ENCODE data around the gene FRMD7. TPM values are rescaled to one million over a fixed set of nuclear protein-coding genes. Genes with fewer than 3 reads are reported as not detected.

The FRMD7 gene
- total and polyA plus RNA-seq, 2 experiments from 2014 or later, result not detected

DNA sequence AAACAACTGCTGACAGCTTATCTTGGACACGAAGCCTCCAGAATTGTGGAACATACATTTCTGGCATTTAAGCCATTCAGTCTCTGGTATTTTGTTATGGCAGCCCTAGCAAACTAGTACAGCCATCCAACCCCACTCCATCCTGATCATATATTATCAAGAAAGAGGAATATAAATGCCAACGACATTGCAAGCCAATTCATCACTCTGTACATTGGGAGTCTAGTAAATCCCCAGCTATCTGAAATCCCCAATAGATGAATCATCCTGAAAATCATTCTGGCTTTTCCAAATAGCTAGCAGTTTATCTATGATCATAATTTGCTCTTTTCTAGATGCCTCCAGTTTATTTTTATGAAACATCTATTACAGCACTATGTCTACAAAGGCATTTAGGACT is 41.1 kb downstream of the FRMD7 start:
- ATAC-seq, result no peak

More for the DNA sequence above, 41.1 kb downstream of the FRMD7 start:
- Histone ChIP-seq H3K4me3 (no peak overlapping the region), H3K4me2 (no peak overlapping the region), H2AFZ (no peak overlapping the region), H3K9me2 (ENCODE audit: insufficient read depth) (no peaks in the 10 kb centered on the region), H3K36me3 (ENCODE audit: insufficient read depth) (no peaks in the 10 kb centered on the region), H3K27ac (ENCODE audit: low read depth) (no peak overlapping the region), H3F3A (replicated peaks; ENCODE audit: low read depth) (no peaks in the 10 kb centered on the region), H3K4me1 (ENCODE audit: insufficient read depth) (no peaks in the 10 kb centered on the region), H4K20me1 (replicated peaks; ENCODE audit: insufficient read depth) (no peaks in the 10 kb centered on the region), H3K27me3 (ENCODE audit: insufficient read depth) (no peaks in the 10 kb centered on the region), H3K79me2 (replicated peaks; ENCODE audit: insufficient read depth) (no peaks in the 10 kb centered on the region)
- no peaks in the 10 kb centered on the region for H3K4me1 Mint-ChIP-seq
- no peaks in the 10 kb centered on the region for H3K36me3 Mint-ChIP-seq (ENCODE audit: low read depth)
- no peak overlapping the region for H3K27ac Mint-ChIP-seq
- H3K27me3 Mint-ChIP-seq (ENCODE audit: insufficient read depth, low read depth, poor library complexity), result no peaks in the 10 kb centered on the region
- H3K9me3 Mint-ChIP-seq, result no peaks in the 10 kb centered on the region
- no peak overlapping the region for H3K4me3 Mint-ChIP-seq
- TF ChIP-seq, protein P1, sequence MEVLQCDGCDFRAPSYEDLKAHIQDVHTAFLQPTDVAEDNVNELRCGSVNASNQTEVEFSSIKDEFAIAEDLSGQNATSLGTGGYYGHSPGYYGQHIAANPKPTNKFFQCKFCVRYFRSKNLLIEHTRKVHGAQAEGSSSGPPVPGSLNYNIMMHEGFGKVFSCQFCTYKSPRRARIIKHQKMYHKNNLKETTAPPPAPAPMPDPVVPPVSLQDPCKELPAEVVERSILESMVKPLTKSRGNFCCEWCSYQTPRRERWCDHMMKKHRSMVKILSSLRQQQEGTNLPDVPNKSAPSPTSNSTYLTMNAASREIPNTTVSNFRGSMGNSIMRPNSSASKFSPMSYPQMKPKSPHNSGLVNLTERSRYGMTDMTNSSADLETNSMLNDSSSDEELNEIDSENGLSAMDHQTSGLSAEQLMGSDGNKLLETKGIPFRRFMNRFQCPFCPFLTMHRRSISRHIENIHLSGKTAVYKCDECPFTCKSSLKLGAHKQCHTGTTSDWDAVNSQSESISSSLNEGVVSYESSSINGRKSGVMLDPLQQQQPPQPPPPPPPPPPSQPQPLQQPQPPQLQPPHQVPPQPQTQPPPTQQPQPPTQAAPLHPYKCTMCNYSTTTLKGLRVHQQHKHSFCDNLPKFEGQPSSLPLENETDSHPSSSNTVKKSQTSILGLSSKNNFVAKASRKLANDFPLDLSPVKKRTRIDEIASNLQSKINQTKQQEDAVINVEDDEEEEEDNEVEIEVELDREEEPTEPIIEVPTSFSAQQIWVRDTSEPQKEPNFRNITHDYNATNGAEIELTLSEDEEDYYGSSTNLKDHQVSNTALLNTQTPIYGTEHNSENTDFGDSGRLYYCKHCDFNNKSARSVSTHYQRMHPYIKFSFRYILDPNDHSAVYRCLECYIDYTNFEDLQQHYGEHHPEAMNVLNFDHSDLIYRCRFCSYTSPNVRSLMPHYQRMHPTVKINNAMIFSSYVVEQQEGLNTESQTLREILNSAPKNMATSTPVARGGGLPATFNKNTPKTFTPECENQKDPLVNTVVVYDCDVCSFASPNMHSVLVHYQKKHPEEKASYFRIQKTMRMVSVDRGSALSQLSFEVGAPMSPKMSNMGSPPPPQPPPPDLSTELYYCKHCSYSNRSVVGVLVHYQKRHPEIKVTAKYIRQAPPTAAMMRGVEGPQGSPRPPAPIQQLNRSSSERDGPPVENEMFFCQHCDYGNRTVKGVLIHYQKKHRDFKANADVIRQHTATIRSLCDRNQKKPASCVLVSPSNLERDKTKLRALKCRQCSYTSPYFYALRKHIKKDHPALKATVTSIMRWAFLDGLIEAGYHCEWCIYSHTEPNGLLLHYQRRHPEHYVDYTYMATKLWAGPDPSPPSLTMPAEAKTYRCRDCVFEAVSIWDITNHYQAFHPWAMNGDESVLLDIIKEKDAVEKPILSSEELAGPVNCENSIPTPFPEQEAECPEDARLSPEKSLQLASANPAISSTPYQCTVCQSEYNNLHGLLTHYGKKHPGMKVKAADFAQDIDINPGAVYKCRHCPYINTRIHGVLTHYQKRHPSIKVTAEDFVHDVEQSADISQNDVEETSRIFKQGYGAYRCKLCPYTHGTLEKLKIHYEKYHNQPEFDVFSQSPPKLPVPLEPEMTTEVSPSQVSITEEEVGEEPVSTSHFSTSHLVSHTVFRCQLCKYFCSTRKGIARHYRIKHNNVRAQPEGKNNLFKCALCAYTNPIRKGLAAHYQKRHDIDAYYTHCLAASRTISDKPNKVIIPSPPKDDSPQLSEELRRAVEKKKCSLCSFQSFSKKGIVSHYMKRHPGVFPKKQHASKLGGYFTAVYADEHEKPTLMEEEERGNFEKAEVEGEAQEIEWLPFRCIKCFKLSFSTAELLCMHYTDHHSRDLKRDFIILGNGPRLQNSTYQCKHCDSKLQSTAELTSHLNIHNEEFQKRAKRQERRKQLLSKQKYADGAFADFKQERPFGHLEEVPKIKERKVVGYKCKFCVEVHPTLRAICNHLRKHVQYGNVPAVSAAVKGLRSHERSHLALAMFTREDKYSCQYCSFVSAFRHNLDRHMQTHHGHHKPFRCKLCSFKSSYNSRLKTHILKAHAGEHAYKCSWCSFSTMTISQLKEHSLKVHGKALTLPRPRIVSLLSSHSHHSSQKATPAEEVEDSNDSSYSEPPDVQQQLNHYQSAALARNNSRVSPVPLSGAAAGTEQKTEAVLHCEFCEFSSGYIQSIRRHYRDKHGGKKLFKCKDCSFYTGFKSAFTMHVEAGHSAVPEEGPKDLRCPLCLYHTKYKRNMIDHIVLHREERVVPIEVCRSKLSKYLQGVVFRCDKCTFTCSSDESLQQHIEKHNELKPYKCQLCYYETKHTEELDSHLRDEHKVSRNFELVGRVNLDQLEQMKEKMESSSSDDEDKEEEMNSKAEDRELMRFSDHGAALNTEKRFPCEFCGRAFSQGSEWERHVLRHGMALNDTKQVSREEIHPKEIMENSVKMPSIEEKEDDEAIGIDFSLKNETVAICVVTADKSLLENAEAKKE (CRISPR knock-in tag; IDR thresholded peaks at IDR 0.05), result no peak
- TF ChIP-seq, protein P2, sequence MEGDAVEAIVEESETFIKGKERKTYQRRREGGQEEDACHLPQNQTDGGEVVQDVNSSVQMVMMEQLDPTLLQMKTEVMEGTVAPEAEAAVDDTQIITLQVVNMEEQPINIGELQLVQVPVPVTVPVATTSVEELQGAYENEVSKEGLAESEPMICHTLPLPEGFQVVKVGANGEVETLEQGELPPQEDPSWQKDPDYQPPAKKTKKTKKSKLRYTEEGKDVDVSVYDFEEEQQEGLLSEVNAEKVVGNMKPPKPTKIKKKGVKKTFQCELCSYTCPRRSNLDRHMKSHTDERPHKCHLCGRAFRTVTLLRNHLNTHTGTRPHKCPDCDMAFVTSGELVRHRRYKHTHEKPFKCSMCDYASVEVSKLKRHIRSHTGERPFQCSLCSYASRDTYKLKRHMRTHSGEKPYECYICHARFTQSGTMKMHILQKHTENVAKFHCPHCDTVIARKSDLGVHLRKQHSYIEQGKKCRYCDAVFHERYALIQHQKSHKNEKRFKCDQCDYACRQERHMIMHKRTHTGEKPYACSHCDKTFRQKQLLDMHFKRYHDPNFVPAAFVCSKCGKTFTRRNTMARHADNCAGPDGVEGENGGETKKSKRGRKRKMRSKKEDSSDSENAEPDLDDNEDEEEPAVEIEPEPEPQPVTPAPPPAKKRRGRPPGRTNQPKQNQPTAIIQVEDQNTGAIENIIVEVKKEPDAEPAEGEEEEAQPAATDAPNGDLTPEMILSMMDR (conservative IDR thresholded peaks at IDR 0.05; ENCODE audit: low read depth in 2 of 2), result no peak
- TF ChIP-seq EZH2 (IDR thresholded peaks at IDR 0.05; ENCODE audit: low read depth, unreplicated experiment), result no peak
- no peak for TF ChIP-seq NANOG (IDR thresholded peaks at IDR 0.05; ENCODE audit: borderline replicate concordance)
- no peak for TF ChIP-seq ZNF114 (CRISPR knock-in tag; IDR thresholded peaks at IDR 0.05)
- TF ChIP-seq, protein P3, sequence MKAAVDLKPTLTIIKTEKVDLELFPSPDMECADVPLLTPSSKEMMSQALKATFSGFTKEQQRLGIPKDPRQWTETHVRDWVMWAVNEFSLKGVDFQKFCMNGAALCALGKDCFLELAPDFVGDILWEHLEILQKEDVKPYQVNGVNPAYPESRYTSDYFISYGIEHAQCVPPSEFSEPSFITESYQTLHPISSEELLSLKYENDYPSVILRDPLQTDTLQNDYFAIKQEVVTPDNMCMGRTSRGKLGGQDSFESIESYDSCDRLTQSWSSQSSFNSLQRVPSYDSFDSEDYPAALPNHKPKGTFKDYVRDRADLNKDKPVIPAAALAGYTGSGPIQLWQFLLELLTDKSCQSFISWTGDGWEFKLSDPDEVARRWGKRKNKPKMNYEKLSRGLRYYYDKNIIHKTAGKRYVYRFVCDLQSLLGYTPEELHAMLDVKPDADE (IDR thresholded peaks at IDR 0.05), result no peak
- TF ChIP-seq EZH2phosphoT487 (IDR thresholded peaks at IDR 0.05; ENCODE audit: unreplicated experiment), result no peak
- TF ChIP-seq, protein P4, sequence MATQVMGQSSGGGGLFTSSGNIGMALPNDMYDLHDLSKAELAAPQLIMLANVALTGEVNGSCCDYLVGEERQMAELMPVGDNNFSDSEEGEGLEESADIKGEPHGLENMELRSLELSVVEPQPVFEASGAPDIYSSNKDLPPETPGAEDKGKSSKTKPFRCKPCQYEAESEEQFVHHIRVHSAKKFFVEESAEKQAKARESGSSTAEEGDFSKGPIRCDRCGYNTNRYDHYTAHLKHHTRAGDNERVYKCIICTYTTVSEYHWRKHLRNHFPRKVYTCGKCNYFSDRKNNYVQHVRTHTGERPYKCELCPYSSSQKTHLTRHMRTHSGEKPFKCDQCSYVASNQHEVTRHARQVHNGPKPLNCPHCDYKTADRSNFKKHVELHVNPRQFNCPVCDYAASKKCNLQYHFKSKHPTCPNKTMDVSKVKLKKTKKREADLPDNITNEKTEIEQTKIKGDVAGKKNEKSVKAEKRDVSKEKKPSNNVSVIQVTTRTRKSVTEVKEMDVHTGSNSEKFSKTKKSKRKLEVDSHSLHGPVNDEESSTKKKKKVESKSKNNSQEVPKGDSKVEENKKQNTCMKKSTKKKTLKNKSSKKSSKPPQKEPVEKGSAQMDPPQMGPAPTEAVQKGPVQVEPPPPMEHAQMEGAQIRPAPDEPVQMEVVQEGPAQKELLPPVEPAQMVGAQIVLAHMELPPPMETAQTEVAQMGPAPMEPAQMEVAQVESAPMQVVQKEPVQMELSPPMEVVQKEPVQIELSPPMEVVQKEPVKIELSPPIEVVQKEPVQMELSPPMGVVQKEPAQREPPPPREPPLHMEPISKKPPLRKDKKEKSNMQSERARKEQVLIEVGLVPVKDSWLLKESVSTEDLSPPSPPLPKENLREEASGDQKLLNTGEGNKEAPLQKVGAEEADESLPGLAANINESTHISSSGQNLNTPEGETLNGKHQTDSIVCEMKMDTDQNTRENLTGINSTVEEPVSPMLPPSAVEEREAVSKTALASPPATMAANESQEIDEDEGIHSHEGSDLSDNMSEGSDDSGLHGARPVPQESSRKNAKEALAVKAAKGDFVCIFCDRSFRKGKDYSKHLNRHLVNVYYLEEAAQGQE (IDR thresholded peaks at IDR 0.05; ENCODE audit: unreplicated experiment), result no peak
- no peak for TF ChIP-seq STAT1 (IDR thresholded peaks at IDR 0.05; ENCODE audit: unreplicated experiment)
- TF ChIP-seq POLR2AphosphoS5 (IDR thresholded peaks at IDR 0.05; ENCODE audit: low read depth), result no peak
- TF ChIP-seq CREB1 (CRISPR knock-in tag; IDR thresholded peaks at IDR 0.05; ENCODE audit: low read depth), result no peak
- TF ChIP-seq ZNF331 (CRISPR knock-in tag; IDR thresholded peaks at IDR 0.05; ENCODE audit: low read depth), result no peak
- TF ChIP-seq JUNB (IDR thresholded peaks at IDR 0.05; ENCODE audit: unreplicated experiment), result no peak
- no peak for DNase-seq (ENCODE audit: low spot score)

Measured in GM23338 (cell line).